Suppressor macrophage (primary cell): ENCODE data around the gene OAS3.
"Not testable (repeated sequence)": the region's sequence is repeated elsewhere in the genome, so short reads cannot be mapped to it uniquely, and the experiment has no call there.

Experiments
- DNase-seq, 4 experiments: peaks; one replicate each; pipeline ENCODE4 v3.0.0-alpha.2; 2020 to 2022
- total RNA-seq, 17 experiments: gene quantifications; one replicate each; lab custom pipeline; 2026; ENCODE audit warnings: mixed read lengths in 6 of 17, inconsistent platforms in 3 of 17; lab: John Stamatoyannopoulos, UW

OAS3 gene, protein sequence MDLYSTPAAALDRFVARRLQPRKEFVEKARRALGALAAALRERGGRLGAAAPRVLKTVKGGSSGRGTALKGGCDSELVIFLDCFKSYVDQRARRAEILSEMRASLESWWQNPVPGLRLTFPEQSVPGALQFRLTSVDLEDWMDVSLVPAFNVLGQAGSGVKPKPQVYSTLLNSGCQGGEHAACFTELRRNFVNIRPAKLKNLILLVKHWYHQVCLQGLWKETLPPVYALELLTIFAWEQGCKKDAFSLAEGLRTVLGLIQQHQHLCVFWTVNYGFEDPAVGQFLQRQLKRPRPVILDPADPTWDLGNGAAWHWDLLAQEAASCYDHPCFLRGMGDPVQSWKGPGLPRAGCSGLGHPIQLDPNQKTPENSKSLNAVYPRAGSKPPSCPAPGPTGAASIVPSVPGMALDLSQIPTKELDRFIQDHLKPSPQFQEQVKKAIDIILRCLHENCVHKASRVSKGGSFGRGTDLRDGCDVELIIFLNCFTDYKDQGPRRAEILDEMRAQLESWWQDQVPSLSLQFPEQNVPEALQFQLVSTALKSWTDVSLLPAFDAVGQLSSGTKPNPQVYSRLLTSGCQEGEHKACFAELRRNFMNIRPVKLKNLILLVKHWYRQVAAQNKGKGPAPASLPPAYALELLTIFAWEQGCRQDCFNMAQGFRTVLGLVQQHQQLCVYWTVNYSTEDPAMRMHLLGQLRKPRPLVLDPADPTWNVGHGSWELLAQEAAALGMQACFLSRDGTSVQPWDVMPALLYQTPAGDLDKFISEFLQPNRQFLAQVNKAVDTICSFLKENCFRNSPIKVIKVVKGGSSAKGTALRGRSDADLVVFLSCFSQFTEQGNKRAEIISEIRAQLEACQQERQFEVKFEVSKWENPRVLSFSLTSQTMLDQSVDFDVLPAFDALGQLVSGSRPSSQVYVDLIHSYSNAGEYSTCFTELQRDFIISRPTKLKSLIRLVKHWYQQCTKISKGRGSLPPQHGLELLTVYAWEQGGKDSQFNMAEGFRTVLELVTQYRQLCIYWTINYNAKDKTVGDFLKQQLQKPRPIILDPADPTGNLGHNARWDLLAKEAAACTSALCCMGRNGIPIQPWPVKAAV
- 40.7 to 1,325 (median 87.9) reads per million in 17 experiments for total RNA-seq

DNA sequence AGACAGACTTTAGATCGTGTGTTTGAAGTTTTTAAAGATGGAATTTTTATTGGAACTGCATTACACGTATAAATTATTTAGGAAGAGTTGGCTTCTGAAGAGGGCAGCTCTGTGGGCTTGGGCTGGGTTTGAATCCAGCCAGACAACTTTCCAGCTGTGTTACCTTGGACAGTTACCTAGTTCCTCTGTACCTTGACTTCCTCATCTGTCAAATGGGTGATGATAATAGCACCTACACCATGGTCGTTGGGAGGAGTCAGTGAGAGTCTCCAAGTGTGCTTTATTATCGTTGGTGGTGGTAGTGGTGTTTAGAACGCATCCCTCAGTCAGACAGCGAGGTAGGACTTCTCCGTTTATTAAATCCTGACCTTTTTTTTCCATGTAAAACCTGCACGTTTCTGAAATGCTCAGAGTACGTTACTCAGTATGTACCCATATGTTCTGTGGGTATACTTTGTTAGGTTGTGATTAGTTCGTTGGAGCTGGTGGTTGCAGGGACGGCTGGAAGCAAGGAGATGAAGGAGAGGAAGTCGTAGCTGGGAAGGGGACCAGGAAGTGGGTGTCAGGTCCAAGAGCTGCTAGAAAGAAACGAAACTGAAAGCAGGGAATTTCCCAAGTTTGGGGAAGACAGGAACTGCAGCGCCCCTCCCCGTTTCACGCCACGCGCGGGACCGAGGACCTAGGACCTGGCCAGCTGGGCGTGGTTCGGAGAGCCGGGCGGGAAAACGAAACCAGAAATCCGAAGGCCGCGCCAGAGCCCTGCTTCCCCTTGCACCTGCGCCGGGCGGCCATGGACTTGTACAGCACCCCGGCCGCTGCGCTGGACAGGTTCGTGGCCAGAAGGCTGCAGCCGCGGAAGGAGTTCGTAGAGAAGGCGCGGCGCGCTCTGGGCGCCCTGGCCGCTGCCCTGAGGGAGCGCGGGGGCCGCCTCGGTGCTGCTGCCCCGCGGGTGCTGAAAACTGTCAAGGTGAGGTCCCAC, at the start of gene OAS3:
Gene OAS3 (plus strand): TSS at position 734 of the 979 bp plus-strand sequence. CDS start 57 bp downstream, at position 791.
- DNase-seq = peak; percentile 87 to 95 (median 92)

DNA sequence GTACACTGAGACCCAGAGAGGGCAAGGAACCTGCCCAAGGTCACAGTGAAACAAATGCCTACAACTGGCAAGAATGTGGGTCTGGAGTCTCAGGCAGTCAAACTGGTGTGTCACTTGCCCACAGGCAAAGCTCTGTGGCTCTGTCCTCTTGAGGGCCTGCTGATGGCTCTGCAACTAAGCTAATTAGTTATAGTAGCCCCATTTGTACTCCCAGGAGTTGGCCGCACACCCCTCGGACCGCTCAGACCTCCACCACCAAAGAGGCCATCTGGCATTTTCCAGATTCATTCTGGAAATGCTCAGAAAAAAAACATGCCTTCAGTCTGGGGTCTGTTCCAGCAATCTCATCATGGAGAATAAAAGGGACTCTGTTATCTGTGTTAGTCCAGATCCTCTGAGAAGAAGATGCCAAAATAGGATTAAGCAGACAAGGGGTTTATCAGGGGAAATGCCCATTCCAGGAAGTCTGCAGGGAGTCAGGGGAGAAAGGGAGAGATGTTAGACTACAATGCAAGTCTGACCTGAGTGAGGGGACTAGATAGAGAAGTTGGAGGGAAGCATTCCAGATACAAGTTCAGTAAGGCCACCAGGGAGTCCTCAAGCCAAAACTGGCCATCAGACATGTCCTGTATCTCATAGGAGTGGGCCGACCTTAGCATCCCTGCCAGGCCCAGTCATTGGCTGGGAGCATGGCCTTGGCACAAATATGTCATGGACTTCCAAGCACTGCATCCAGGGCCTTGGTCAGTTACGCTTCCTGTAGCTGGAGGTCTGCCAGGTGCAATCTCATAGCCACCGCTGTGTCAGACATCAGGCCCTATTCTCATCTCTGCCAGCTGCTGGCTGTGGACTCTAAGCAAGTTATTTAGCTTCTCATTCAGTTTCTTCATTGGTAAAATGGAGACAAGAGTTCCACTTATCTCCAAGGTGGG, 46.9 kb upstream of the OAS3 start:
- DNase-seq = no peak

- DNase-seq = peak; percentile 37 to 58 (median 48)
These were observed 45.4 kb upstream of the OAS3 start for GRCh38 chr12:112892856-112893255.

- DNase-seq = no peak
These were observed 44.1 kb upstream of the OAS3 start for GRCh38 chr12:112894128-112894527.

DNA sequence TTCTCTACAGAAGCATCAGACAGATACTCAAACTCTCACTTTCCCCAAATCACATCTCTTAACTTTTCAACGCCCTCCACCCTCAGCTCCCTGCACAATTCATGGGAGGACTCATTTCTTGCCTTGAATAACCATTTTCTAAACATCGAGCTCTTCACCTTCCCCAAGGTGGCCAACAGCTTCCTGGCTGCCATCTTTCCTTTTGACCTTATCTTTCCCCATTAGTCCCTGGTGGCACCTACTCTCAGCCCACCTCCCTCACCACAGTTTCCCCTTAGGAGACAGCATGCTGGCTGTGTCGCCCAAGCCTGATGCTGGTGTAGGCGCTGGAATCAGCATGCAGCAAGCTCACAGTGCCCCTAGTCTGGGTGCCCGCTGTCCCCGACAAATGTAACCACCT, 39.9 kb upstream of the OAS3 start:
- no peak for DNase-seq

- DNase-seq = peak; percentile 71 to 81 (median 73)
These were observed 37.8 kb upstream of the OAS3 start for GRCh38 chr12:112900298-112901145.

- DNase-seq = no peak
These were observed 37.0 kb upstream of the OAS3 start for GRCh38 chr12:112901271-112901670.

DNA sequence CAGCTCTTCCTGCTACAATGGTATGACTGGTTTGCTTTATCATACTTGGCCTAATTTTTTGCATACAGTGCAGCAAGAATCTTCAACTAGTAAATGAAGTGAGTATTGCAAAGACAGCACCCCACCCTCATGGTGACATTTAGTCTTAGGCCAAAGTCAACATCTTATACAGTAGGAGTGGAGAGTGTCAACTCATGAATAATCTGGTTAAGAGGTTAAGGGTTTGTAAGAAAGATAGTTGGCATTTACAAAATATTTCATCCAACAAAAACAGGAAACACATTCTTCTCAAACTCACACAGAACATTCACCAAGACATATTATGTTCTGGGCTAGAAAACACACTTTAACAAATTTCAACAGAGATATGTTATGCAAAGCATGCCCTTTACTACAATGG, 33.7 kb upstream of the OAS3 start:
- peak in 2 of 4 experiments; percentile 49 to 66 for DNase-seq

GRCh38 chr12:112905451-112906089, 32.7 kb upstream of the OAS3 start:
- no peak for DNase-seq

- peak; percentile 71 to 88 (median 80) for DNase-seq
These were observed 31.4 kb upstream of the OAS3 start, which contains the start of gene OAS1 for GRCh38 chr12:112906712-112907414. Gene OAS1 (plus strand): TSS chr12:112906962. CDS start chr12:112907040, 78 bp downstream.

GRCh38 chr12:112907415-112908157, 30.7 kb upstream of the OAS3 start:
- peak; percentile 76 to 87 (median 82) for DNase-seq

- no peak for DNase-seq
These were observed 29.7 kb upstream of the OAS3 start for GRCh38 chr12:112908548-112908947.

- no peak for DNase-seq
These were observed 28.6 kb upstream of the OAS3 start for GRCh38 chr12:112909693-112910092.

DNA sequence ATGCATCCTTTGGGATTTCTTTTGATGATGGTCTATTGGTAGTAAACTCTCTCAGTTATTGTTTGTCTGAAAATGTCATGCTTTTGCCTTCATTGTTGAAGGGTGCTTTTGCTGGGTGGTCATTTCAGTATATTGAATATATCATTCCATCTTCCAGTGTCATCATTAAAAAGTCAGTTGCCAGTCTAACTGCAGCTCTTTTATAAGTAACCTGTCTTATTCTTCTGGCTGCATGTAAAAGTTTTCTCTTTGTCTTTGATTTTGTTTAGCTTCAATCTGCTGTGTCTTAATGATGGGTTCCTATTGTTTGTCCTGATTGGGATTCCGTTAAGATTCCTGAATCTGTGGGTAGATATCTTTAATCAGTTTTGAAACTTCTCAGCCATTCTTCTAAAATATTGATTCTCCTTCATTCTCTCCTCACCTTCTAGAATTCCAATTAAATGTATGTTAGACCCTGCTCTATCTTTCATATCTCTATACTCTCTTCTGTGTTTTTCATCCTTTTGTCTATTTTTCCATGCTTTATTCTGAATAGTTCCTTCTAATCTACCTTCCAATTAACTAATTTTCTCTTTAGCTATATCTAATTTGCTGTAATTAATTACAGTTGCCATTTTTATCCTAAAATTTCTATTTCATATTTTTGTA, 25.1 kb upstream of the OAS3 start:
- no peak for DNase-seq

- DNase-seq = not testable (repeated sequence)
These were observed 24.4 kb upstream of the OAS3 start for GRCh38 chr12:112913888-112914287.

DNA sequence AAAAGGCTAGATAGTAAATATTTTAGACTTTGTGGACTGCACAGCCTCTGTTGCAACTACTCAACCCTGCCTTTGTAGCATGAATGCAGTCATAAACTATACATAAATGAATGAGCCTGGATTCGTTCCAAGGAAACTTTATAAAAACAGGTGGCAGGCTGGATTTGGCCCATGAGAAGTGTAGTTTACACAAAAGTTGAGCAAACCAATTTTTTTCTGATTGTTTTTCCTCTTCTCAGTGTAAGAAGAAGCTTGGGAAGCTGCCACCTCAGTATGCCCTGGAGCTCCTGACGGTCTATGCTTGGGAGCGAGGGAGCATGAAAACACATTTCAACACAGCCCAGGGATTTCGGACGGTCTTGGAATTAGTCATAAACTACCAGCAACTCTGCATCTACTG, 22.0 kb upstream of the OAS3 start:
- DNase-seq = no peak

DNA sequence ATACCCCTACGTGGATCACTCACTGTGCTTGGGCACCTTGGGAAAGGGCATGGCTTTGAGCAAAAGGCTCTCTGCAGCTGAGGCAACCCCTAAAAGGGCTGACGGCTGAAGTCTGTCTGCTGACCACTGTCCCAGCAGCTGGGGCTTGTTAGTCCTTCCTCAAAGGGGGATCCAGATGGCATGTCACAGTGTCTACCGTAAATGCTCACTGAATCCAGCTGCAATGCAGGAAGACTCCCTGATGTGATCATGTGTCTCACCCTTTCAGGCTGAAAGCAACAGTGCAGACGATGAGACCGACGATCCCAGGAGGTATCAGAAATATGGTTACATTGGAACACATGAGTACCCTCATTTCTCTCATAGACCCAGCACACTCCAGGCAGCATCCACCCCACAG, 19.2 kb upstream of the OAS3 start:
- no peak for DNase-seq
